AG10803 (cell line): Measurements from ENCODE around the gene ORMDL2.
A peak's percentile ranks its signal among the peaks of the same experiment; 100 is the strongest.
"Not testable (repeated sequence)": the region's sequence is repeated elsewhere in the genome, so short reads cannot be mapped to it uniquely, and the experiment has no call there.

ENCODE experiments used
- DNase-seq: peaks from one replicate; pipeline ENCODE4 v3.0.0; 2010; ENCODE audit warnings: low read depth
- H3K4me3 ChIP-seq: 2 replicates; pipeline ENCODE4 v1.5.1; 2011; ENCODE audit warnings: mild to moderate bottlenecking, low read length, control low read depth
- CTCF ChIP-seq: conservative IDR thresholded peaks from 2 replicates; pipeline ENCODE4 v1.5.1; 2011; ENCODE audit warnings: mild to moderate bottlenecking, low read length, control low read depth, inconsistent platforms

Gene ORMDL2

GRCh38 chr12:55850893-55851292, 33.1 kb downstream of the ORMDL2 start:
- DNase-seq: peak; percentile 55
- no peak for TF ChIP-seq CTCF
- H3K4me3 ChIP-seq: no peak overlapping the region

GRCh38 chr12:55852740-55853139, 34.9 kb downstream of the ORMDL2 start:
- no peak for TF ChIP-seq CTCF

GRCh38 chr12:55861396-55861795, 43.6 kb downstream of the ORMDL2 start:
- no peak overlapping the region for H3K4me3 ChIP-seq
- TF ChIP-seq CTCF: no peak
- no peak for DNase-seq

More at GRCh38 chr12:55852740-55853139, 34.9 kb downstream of the ORMDL2 start:
- H3K4me3 ChIP-seq: no peak overlapping the region
- DNase-seq: no peak

- TF ChIP-seq CTCF: no peak
- no peak overlapping the region for H3K4me3 ChIP-seq
- DNase-seq: no peak
Observed at GRCh38 chr12:55861871-55862270, 44.0 kb downstream of the ORMDL2 start.

- no peak overlapping the region for H3K4me3 ChIP-seq
- TF ChIP-seq CTCF: no peak
- DNase-seq: no peak
Observed at GRCh38 chr12:55862286-55862685, 44.4 kb downstream of the ORMDL2 start.

- not testable (repeated sequence) for H3K4me3 ChIP-seq, DNase-seq
Observed at GRCh38 chr12:55862931-55863330, 45.1 kb downstream of the ORMDL2 start.

GRCh38 chr12:55865327-55865726, 47.5 kb downstream of the ORMDL2 start:
- TF ChIP-seq CTCF: no peak
- no peak for DNase-seq
- H3K4me3 ChIP-seq: no peak overlapping the region

GRCh38 chr12:55866454-55867004, 48.7 kb downstream of the ORMDL2 start:
- H3K4me3 ChIP-seq, DNase-seq: not testable (repeated sequence)
